Endothelial cell of umbilical vein (primary cell): ENCODE measurements around the gene INTS6L. TPM values are rescaled to one million over a fixed set of nuclear protein-coding genes. Genes with fewer than 3 reads are reported as not detected.

ENCODE experiments used
- BruUV-seq: library from RNA; stranded (reverse); fragments of 400-500 nt; replicated peaks from 2 replicates; lab custom pipeline; 2021; lab: Mats Ljungman, UMichigan
- CTCF ChIA-PET: fragments of 300-600, 350-600 bp; sonication (Branson Sonifier 250); formaldehyde crosslinking; loops from one replicate; lab custom pipeline; 2021; ENCODE audit warnings: antibody characterized with exemption, inconsistent platforms; lab: Charles Lee
- POLR2A ChIA-PET: fragments of 300-600, 350-600 bp; sonication (Branson Sonifier 250); formaldehyde crosslinking; loops from one replicate; lab custom pipeline; 2021; ENCODE audit warnings: antibody characterized with exemption, inconsistent platforms; lab: Charles Lee
- DNase-seq: peaks from one replicate; pipeline ENCODE4 v3.0.0-alpha.2; 2011; ENCODE audit warnings: low read depth, low spot score
- FAIRE-seq: peaks from 2 replicates; lab custom pipeline; 2011; peaks lifted over from hg19 to GRCh38; lab: Jason Lieb, UNC
- H2AFZ ChIP-seq: 2 replicates; pipeline ENCODE4 v1.6.0; 2012; ENCODE audit warnings: low read depth, low read length, control low read depth, inconsistent platforms
- H3K27ac ChIP-seq: 2 replicates; pipeline ENCODE4 v1.5.1; 2011; ENCODE audit warnings: low read depth, mild to moderate bottlenecking, control low read depth, low read length, moderate library complexity; ENCODE audit not compliant: insufficient read depth
- H3K27me3 ChIP-seq, 2 experiments: 2 replicates each; pipeline versions ENCODE4 v1.6.0 to v1.6.1; 2011; ENCODE audit warnings: low read length in 2 of 2, mixed read lengths in 1 of 2; ENCODE audit not compliant: control insufficient read depth in 2 of 2, insufficient read depth in 2 of 2
- H3K36me3 ChIP-seq, 2 experiments: 2 replicates in 1 of 2; 3 replicates in 1 of 2; pipeline ENCODE4 v1.5.1; 2011; ENCODE audit warnings: low read length in 2 of 2, mild to moderate bottlenecking in 1 of 2, moderate library complexity in 1 of 2; ENCODE audit not compliant: control insufficient read depth in 2 of 2, insufficient read depth in 2 of 2; ENCODE audit errors: extremely low read depth in 1 of 2
- H3K4me1 ChIP-seq: 3 replicates; pipeline ENCODE4 v1.5.1; 2011; ENCODE audit warnings: mild to moderate bottlenecking, low read length; ENCODE audit not compliant: control insufficient read depth, insufficient read depth; ENCODE audit errors: extremely low read depth
- H3K4me2 ChIP-seq: 2 replicates; pipeline ENCODE4 v1.6.1; 2011; ENCODE audit warnings: low read length, control low read depth, mixed read lengths; ENCODE audit not compliant: insufficient read depth
- H3K4me3 ChIP-seq, 3 experiments: fragments of 200-600 bp in 1 of 3; sonication (generic), shearing (Covaris generic) in 1 of 3; replicated peaks in 1 of 3; 2 replicates each; pipeline ENCODE4 v1.5.1; 2011 to 2016; ENCODE audit warnings: control low read depth in 3 of 3, low read length in 3 of 3, mild to moderate bottlenecking in 2 of 3, inconsistent platforms in 1 of 3, low read depth in 1 of 3, moderate library complexity in 1 of 3; ENCODE audit not compliant: insufficient read depth in 1 of 3
- H3K79me2 ChIP-seq: 2 replicates; pipeline ENCODE4 v1.6.0; 2012; ENCODE audit warnings: low read length, inconsistent platforms; ENCODE audit not compliant: control insufficient read depth, insufficient read depth
- H3K9ac ChIP-seq: replicated peaks from 2 replicates; pipeline ENCODE3; 2011; ENCODE audit warnings: low read length, control low read depth; ENCODE audit not compliant: insufficient read depth; ENCODE audit errors: extremely low read depth
- H3K9me1 ChIP-seq: replicated peaks from 3 replicates; pipeline ENCODE4 v1.6.0; 2011; ENCODE audit warnings: mild to moderate bottlenecking, low read length; ENCODE audit not compliant: control insufficient read depth, insufficient read depth; ENCODE audit errors: extremely low read depth
- H3K9me3 ChIP-seq: replicated peaks from 2 replicates; pipeline ENCODE4 v1.5.1; 2012; ENCODE audit warnings: low read length, inconsistent platforms; ENCODE audit not compliant: control insufficient read depth, insufficient read depth
- H4K20me1 ChIP-seq: replicated peaks from 2 replicates; pipeline ENCODE3; 2011; ENCODE audit warnings: mild to moderate bottlenecking, low read length; ENCODE audit not compliant: control insufficient read depth, insufficient read depth; ENCODE audit errors: extremely low read depth
- CTCF ChIP-seq, 2 donors: IDR thresholded peaks; 1 replicate in 1 of 2; 2 replicates in 1 of 2; pipeline ENCODE4 v1.5.1; 2011; ENCODE audit warnings: low read length in 2 of 2, mild to moderate bottlenecking in 2 of 2, moderate library complexity in 2 of 2, control low read depth in 1 of 2, inconsistent platforms in 1 of 2, low read depth in 1 of 2; ENCODE audit not compliant: insufficient read depth in 1 of 2; ENCODE audit errors: extremely low read depth in 1 of 2
- EZH2 ChIP-seq: IDR thresholded peaks from 2 replicates; pipeline ENCODE4 v1.6.1; 2012; ENCODE audit warnings: borderline replicate concordance, low read depth, mild to moderate bottlenecking, moderate library complexity, low read length, inconsistent platforms; ENCODE audit not compliant: severe bottlenecking
- FOS ChIP-seq: IDR thresholded peaks from 2 replicates; pipeline ENCODE4 v1.6.1; 2011; ENCODE audit warnings: mild to moderate bottlenecking, low read length, moderate library complexity, borderline replicate concordance; ENCODE audit not compliant: insufficient read depth
- GATA2 ChIP-seq: IDR thresholded peaks from 2 replicates; pipeline ENCODE4 v1.7.0; 2011; ENCODE audit warnings: low read depth, mild to moderate bottlenecking, moderate library complexity, mixed read lengths, low read length; ENCODE audit not compliant: insufficient read length, insufficient read depth
- JUN ChIP-seq: IDR thresholded peaks from 2 replicates; pipeline ENCODE4 v1.6.1; 2011; ENCODE audit warnings: borderline replicate concordance, low read depth; ENCODE audit not compliant: insufficient read length, insufficient read depth
- MAX ChIP-seq: IDR thresholded peaks from 2 replicates; pipeline ENCODE4 v1.6.1; 2011; ENCODE audit not compliant: insufficient read depth, insufficient read length
- MYC ChIP-seq: IDR thresholded peaks from one replicate; pipeline ENCODE4 v1.6.1; 2011; ENCODE audit warnings: mild to moderate bottlenecking, low read depth, low read length
- POLR2A ChIP-seq: IDR thresholded peaks from 2 replicates; pipeline ENCODE4 v1.6.1; 2012; ENCODE audit warnings: low read depth, mild to moderate bottlenecking, control low read depth, low read length
- POLR2AphosphoS5 ChIP-seq: IDR thresholded peaks from 2 replicates; pipeline ENCODE4 v1.6.1; 2012; ENCODE audit warnings: low read depth, mild to moderate bottlenecking, control low read depth, low read length, moderate library complexity; ENCODE audit not compliant: insufficient read depth
- dilution Hi-C: fragments of 300-500 bp; cut with MboI; formaldehyde crosslinking; loops from one replicate; pipeline ENCODE4 v1.15.0; 2019; ENCODE audit warnings: low sequenced_read_pairs; ENCODE audit not compliant: extremely low pct_ligation_motif_present
- intact Hi-C: fragments of 100-400 bp; cut with micrococcal nuclease; formaldehyde crosslinking; loops from one replicate; pipeline ENCODE4 v1.10.0; 2022
- polyA plus RNA-seq, 4 experiments: library from polyadenylated mRNA; depleted of rRNA in 3 of 4; stranded (reverse) in 3 of 4; unstranded in 1 of 4; fragments of >200 nt; gene quantifications; 2 replicates each; pipeline versions ENCODE4 v1.2.1 to v1.2.3, GENCODE V29; 2011 to 2012; ENCODE audit warnings: missing spikeins in 1 of 4
- total RNA-seq: library from RNA; stranded (reverse); gene quantifications from 2 replicates; pipeline ENCODE4 v1.2.3, GENCODE V29; 2021

INTS6L gene
- total and polyA plus RNA-seq, 2 donors (not counting 3 experiments of a cell fraction or from before 2014, with no cell fraction given): 5.2 to 7.5 TPM

DNA sequence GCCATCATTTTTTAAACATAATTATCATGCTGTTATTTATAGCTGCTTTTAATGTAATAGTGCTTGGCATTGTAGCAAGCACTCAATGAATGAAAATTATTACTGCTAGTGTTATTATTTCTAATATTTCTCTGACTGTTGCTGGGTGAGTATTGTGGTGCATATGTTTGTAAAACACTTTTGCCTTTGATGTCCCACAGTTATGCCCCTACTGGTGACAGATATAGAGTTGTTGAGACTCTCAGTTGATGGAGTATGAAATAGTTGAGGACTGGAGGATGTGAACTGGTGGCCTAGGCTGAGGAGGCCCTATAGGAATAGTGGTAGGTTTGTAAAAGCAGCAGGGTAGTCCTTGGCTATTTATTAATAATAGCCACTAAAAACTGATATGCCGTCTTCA is 9.6 kb downstream of the INTS6L start:
- Histone ChIP-seq H3K4me2 (no peak overlapping the region), H4K20me1 (no peaks in the 10 kb centered on the region), H3K79me2 (no peaks in the 10 kb centered on the region), H3K4me1 (no peaks in the 10 kb centered on the region), H3K9ac (no peak overlapping the region), H3K36me3 (no peaks in the 10 kb centered on the region), H3K9me1 (no peaks in the 10 kb centered on the region), H3K27me3 (no peaks in the 10 kb centered on the region), H3K4me3 (no peak overlapping the region), H2AFZ (no peak overlapping the region), H3K9me3 (no peaks in the 10 kb centered on the region), H3K27ac (no peak overlapping the region)
- POLR2A ChIA-PET: no interaction called here
- intact Hi-C loops: no loop called here
- dilution Hi-C loops: no loop called here
- CTCF ChIA-PET: no interaction called here
- TF ChIP-seq POLR2AphosphoS5 (no peak), MYC (no peak)
- no TSS peak for BruUV-seq
- DNase-seq (no peak), FAIRE-seq (no peak)

GRCh38 chrX:135531813-135532212 is 11.4 kb downstream of the INTS6L start:
- H3K79me2 ChIP-seq: no peaks in the 10 kb centered on the region
- no peaks in the 10 kb centered on the region for H3K4me1 ChIP-seq
- H3K4me3 ChIP-seq: no peak overlapping the region
- DNase-seq (no peak), FAIRE-seq (peak; percentile 61)
- intact Hi-C loops: no loop called here
- dilution Hi-C loops: no loop called here
- no peaks in the 10 kb centered on the region for H3K9me3 ChIP-seq
- no peak for TF ChIP-seq CTCF (IDR thresholded peaks at IDR 0.05; ENCODE audit: extremely low read depth in 1 of 2, insufficient read depth in 1 of 2, low read depth in 1 of 2, low read length in 2 of 2)
- no peak for TF ChIP-seq FOS
- TF ChIP-seq POLR2A: no peak
- TF ChIP-seq JUN: no peak
- no peak for TF ChIP-seq POLR2AphosphoS5
- TF ChIP-seq GATA2: no peak
- no peak for TF ChIP-seq MYC
- TF ChIP-seq MAX: no peak
- TF ChIP-seq EZH2: no peak
- H3K9me1 ChIP-seq: no peaks in the 10 kb centered on the region
- H3K27me3 ChIP-seq: no peaks in the 10 kb centered on the region
- H3K9ac ChIP-seq: no peak overlapping the region
- H3K36me3 ChIP-seq: no peaks in the 10 kb centered on the region
- H4K20me1 ChIP-seq: no peaks in the 10 kb centered on the region
- BruUV-seq: no TSS peak
- no peak overlapping the region for H3K4me2 ChIP-seq
- H2AFZ ChIP-seq: no peak overlapping the region
- CTCF ChIA-PET: no interaction called here
- no peak overlapping the region for H3K27ac ChIP-seq
- POLR2A ChIA-PET: no interaction called here
